OCI-LY7 (cell line): ENCODE measurements around the gene CCDC190. TPM values are rescaled to one million over a fixed set of nuclear protein-coding genes. Genes with fewer than 3 reads are reported as not detected.
"Not testable (repeated sequence)": the region's sequence is repeated elsewhere in the genome, so short reads cannot be mapped to it uniquely, and the experiment has no call there.

Source experiments
- BruUV-seq: library from RNA; stranded (reverse); fragments of 400-500 nt; replicated peaks from 2 replicates; lab custom pipeline; 2021; lab: Mats Ljungman, UMichigan
- CTCF ChIA-PET: fragments of 300-600 bp; sonication (Branson Sonifier 250); formaldehyde crosslinking; loops from one replicate; lab custom pipeline; 2022; ENCODE audit warnings: antibody characterized with exemption; ENCODE audit not compliant: unreplicated experiment; lab: Charles Lee
- POLR2A ChIA-PET: fragments of 300-600 bp; sonication (Branson Sonifier 250); formaldehyde crosslinking; loops from one replicate; lab custom pipeline; 2022; ENCODE audit warnings: antibody characterized with exemption; lab: Charles Lee
- DNase-seq: peaks from one replicate; pipeline ENCODE4 v3.0.0-alpha.2; 2015; ENCODE audit warnings: low spot score
- H2AFZ ChIP-seq: fragments of 200-600 bp; sonication (generic), shearing (Covaris generic); 2 replicates; pipeline ENCODE4 v1.6.1; 2014; ENCODE audit warnings: mild to moderate bottlenecking, antibody characterized with exemption, low read length, moderate library complexity
- H3K27ac ChIP-seq: fragments of 200-600 bp; sonication (generic); 2 replicates; pipeline ENCODE4 v1.5.1; 2014; ENCODE audit warnings: mixed run types, low read depth, mild to moderate bottlenecking, moderate library complexity, low read length, inconsistent platforms; ENCODE audit not compliant: poor library complexity, severe bottlenecking
- H3K36me3 ChIP-seq: fragments of 200-600 bp; sonication (generic); 2 replicates; pipeline ENCODE4 v1.6.1; 2014; ENCODE audit warnings: mild to moderate bottlenecking, antibody characterized with exemption, low read length, moderate library complexity, mixed read lengths; ENCODE audit not compliant: insufficient read depth
- H3K4me1 ChIP-seq: fragments of 200-600 bp; sonication (generic); 2 replicates; pipeline ENCODE4 v1.5.1; 2014; ENCODE audit warnings: mild to moderate bottlenecking, low read length; ENCODE audit not compliant: insufficient read depth, poor library complexity, severe bottlenecking
- H3K4me2 ChIP-seq: fragments of 200-600 bp; sonication (generic); 2 replicates; pipeline ENCODE4 v1.6.1; 2014; ENCODE audit warnings: mild to moderate bottlenecking, low read length
- H3K4me3 ChIP-seq: fragments of 200-600 bp; sonication (generic); 2 replicates; pipeline ENCODE4 v1.5.1; 2014; ENCODE audit warnings: mild to moderate bottlenecking, low read depth, low read length; ENCODE audit not compliant: poor library complexity, severe bottlenecking
- H3K79me2 ChIP-seq: fragments of 200-600 bp; sonication (generic); 2 replicates; pipeline ENCODE4 v1.6.1; 2016; ENCODE audit warnings: low read depth, mild to moderate bottlenecking, low read length, moderate library complexity, mixed read lengths; ENCODE audit not compliant: insufficient read depth
- H3K9me2 ChIP-seq: fragments of 200-600 bp; sonication (generic); 2 replicates; pipeline ENCODE4 v1.6.1; 2016; ENCODE audit warnings: mild to moderate bottlenecking, low read length, mixed read lengths; ENCODE audit not compliant: insufficient read depth
- H3K9me3 ChIP-seq: fragments of 200-600 bp; sonication (generic); 2 replicates; pipeline ENCODE4 v1.6.1; 2014; ENCODE audit warnings: mild to moderate bottlenecking, mixed run types, low read length, mixed read lengths
- H4K20me1 ChIP-seq: fragments of 200-600 bp; sonication (generic); 2 replicates; pipeline ENCODE4 v1.6.1; 2014; ENCODE audit warnings: mild to moderate bottlenecking, antibody characterized with exemption, low read length, moderate library complexity, mixed read lengths; ENCODE audit not compliant: insufficient read depth
- EZH2phosphoT487 ChIP-seq: fragments of 200-600 bp; sonication (generic); IDR thresholded peaks from 2 replicates; pipeline ENCODE4 v1.6.1; 2018; ENCODE audit warnings: low read depth, borderline replicate concordance, mild to moderate bottlenecking, mixed run types, antibody characterized with exemption, low read length, moderate library complexity, mixed read lengths
- intact Hi-C: fragments of 100-400 bp; cut with micrococcal nuclease; formaldehyde crosslinking; loops from one replicate; pipeline ENCODE4 v1.10.0; 2022; ENCODE audit not compliant: unreplicated experiment
- total RNA-seq, 2 experiments: library from RNA; depleted of rRNA in 1 of 2; stranded (reverse); fragments of >200 nt in 1 of 2; shearing (Covaris generic) in 1 of 2; gene quantifications; 2 replicates each; pipeline ENCODE4 v1.2.3, GENCODE V29; 2014 to 2022
- TF ChIP-seq, protein P1 (sequence below): fragments of 200-600 bp; sonication (generic); conservative IDR thresholded peaks from 2 replicates; pipeline ENCODE4 v1.5.1; 2014; ENCODE audit warnings: mild to moderate bottlenecking, antibody characterized with exemption, low read length, moderate library complexity, mixed read lengths

CCDC190 gene
- total RNA-seq, 2 experiments from 2014 or later, result not detected

DNA sequence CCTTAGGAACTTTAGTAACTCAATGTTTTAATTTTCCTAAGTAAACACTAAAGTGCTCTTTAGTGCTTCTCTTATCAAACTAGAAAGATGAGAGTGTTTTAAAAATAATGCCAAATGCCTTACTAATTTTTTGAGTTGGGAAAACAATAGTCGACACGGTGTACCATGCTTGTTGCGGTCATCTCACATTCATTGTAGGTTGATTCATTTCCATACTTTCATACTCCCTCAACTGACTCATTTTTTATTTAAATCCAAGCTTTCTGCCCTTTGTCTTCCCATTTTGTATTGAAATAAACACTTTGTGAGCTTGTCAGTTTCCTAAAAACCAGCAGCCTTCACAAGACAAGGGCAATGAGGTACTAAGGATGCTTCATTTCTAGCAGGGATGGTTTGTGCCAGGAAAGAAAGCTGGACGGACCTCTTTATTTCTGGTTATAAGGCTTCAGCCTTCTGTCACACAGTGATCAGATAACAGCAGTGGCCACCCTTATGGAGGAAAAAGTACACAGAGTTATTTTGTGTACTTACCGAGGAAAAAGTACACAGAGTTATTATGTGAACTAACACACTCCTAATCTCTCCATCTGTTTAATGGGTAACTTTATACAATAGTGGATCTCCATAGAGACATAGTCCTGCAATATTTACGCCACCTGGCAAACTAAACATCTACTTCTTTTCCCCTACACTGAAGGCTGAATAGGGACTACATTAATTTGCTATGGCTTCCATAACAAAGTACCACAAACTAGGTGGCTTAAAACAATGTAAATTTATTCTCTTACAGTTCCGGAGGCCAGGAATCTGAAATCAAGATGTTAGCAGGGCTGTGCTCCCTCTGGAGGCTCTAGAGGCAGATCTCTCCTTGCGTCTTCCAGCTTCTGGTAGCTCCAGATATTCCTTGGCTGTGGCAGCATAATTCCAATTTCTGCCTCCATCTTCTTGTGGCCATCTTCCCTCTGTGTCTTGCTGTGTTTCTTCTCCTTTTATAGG, 13.0 kb upstream of the CCDC190 start:
- Histone ChIP-seq H2AFZ (no peak overlapping the region), H3K4me3 (no peak overlapping the region), H4K20me1 (no peaks in the 10 kb centered on the region), H3K79me2 (no peaks in the 10 kb centered on the region), H3K9me3 (no peaks in the 10 kb centered on the region), H3K27ac (no peak overlapping the region), H3K9me2 (no peaks in the 10 kb centered on the region), H3K36me3 (no peaks in the 10 kb centered on the region), H3K4me2 (no peak overlapping the region), H3K4me1 (no peaks in the 10 kb centered on the region)
- BruUV-seq, result no TSS peak
- DNase-seq, result no peak
- intact Hi-C loops, result no loop called here
- POLR2A ChIA-PET, result interaction anchor here (0.5 kb wide), 1 partner anchor 43 kb away, joined by 3 read pairs; no protein-coding TSS in a partner anchor
- CTCF ChIA-PET, result no interaction called here
- TF ChIP-seq EZH2phosphoT487, result no peak
- TF ChIP-seq, protein P1, sequence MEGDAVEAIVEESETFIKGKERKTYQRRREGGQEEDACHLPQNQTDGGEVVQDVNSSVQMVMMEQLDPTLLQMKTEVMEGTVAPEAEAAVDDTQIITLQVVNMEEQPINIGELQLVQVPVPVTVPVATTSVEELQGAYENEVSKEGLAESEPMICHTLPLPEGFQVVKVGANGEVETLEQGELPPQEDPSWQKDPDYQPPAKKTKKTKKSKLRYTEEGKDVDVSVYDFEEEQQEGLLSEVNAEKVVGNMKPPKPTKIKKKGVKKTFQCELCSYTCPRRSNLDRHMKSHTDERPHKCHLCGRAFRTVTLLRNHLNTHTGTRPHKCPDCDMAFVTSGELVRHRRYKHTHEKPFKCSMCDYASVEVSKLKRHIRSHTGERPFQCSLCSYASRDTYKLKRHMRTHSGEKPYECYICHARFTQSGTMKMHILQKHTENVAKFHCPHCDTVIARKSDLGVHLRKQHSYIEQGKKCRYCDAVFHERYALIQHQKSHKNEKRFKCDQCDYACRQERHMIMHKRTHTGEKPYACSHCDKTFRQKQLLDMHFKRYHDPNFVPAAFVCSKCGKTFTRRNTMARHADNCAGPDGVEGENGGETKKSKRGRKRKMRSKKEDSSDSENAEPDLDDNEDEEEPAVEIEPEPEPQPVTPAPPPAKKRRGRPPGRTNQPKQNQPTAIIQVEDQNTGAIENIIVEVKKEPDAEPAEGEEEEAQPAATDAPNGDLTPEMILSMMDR, result no peak

DNA sequence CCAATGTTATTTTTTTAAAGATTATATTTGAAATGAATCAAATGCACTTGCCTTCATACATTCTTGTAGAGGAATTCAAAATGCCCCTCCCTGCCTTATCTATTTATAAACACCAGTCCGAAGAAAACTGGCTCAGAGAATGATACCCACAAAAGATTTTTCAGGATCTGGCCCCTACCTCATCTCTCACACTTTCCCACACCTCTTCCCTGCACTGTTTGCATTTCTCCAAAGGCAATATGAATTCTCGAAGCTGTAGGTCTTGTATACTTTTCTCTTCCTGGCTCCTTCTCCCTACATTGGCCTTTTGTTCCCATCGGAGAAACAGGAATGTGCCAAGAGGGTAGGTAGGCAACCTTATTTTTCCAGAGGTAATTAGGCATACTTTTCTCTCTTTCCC, 12.0 kb upstream of the CCDC190 start:
- H3K79me2 ChIP-seq, result no peaks in the 10 kb centered on the region
- H3K9me2 ChIP-seq, result no peaks in the 10 kb centered on the region
- no peak for TF ChIP-seq EZH2phosphoT487
- TF ChIP-seq, protein P1, result no peak
- intact Hi-C loops, result no loop called here
- H3K4me3 ChIP-seq, result no peak overlapping the region
- H2AFZ ChIP-seq, result no peak overlapping the region
- H4K20me1 ChIP-seq, result no peaks in the 10 kb centered on the region
- ChIA-PET POLR2A (no interaction called here), CTCF (no interaction called here)
- DNase-seq, result no peak
- no TSS peak for BruUV-seq
- H3K4me2 ChIP-seq, result no peak overlapping the region
- no peak overlapping the region for H3K27ac ChIP-seq
- H3K4me1 ChIP-seq, result no peaks in the 10 kb centered on the region
- no peaks in the 10 kb centered on the region for H3K9me3 ChIP-seq
- no peaks in the 10 kb centered on the region for H3K36me3 ChIP-seq

DNA sequence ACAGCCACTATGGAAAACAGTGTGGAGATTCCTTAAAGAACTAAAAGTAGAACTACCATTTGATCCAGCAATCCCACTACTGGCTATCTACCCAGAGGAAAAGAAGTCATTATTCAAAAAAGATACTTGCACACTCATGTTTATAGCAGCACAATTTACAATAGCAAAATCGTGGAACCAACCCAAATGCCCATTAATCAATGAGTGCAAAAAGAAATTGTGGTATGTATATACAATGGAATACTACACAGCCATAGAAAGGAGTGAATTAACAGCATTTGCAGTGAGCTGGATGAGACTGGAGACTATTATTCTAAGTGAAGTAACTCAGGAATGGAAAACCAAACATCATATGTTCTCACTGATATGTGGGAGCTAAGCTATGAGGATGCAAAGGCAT, 10.4 kb upstream of the CCDC190 start:
- BruUV-seq, H3K9me3 ChIP-seq, H3K4me3 ChIP-seq, H3K4me2 ChIP-seq, H3K9me2 ChIP-seq, H3K79me2 ChIP-seq, intact Hi-C loops, H3K27ac ChIP-seq, H3K36me3 ChIP-seq, H4K20me1 ChIP-seq, H3K4me1 ChIP-seq, CTCF ChIA-PET, H2AFZ ChIP-seq, DNase-seq: not testable (repeated sequence)
- POLR2A ChIA-PET, result interaction anchor here (0.5 kb wide), 1 partner anchor 8 kb away, joined by 3 read pairs; no protein-coding TSS in a partner anchor
